Astrocyte (in vitro differentiated cells and primary cell): Measurements from ENCODE around the gene PTGR1.

Source experiments
- EZH2 ChIP-seq: IDR thresholded peaks from 2 replicates; pipeline ENCODE4 v1.6.1; 2012; ENCODE audit warnings: mild to moderate bottlenecking, low read length, inconsistent platforms; ENCODE audit not compliant: insufficient read depth
- TF ChIP-seq, protein P1 (sequence below): IDR thresholded peaks from 2 replicates; pipeline ENCODE4 v1.5.1; 2011; ENCODE audit warnings: low read depth, mild to moderate bottlenecking, inconsistent platforms, low read length, moderate library complexity; ENCODE audit not compliant: insufficient read depth

DNA sequence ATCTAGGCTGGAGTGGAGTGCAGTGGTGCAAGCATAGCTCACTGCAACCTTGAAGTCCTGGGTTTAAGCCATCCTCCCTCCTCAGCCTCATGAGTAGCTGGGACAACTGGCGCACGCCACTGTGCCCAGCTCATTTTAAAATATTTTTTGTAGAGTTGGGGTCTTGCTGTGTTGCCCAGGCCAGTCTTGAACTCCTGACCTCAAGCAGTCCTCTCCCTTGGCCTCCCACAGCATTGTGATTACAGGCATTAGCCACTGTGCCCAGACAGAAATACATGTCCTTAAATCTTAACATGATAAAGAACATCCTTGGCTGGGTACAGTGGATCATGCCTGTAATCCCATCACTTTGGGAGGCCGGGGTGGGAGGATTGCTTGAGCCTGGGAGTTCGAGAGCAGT is 67.7 kb downstream of the PTGR1 start:
- TF ChIP-seq, protein P1, sequence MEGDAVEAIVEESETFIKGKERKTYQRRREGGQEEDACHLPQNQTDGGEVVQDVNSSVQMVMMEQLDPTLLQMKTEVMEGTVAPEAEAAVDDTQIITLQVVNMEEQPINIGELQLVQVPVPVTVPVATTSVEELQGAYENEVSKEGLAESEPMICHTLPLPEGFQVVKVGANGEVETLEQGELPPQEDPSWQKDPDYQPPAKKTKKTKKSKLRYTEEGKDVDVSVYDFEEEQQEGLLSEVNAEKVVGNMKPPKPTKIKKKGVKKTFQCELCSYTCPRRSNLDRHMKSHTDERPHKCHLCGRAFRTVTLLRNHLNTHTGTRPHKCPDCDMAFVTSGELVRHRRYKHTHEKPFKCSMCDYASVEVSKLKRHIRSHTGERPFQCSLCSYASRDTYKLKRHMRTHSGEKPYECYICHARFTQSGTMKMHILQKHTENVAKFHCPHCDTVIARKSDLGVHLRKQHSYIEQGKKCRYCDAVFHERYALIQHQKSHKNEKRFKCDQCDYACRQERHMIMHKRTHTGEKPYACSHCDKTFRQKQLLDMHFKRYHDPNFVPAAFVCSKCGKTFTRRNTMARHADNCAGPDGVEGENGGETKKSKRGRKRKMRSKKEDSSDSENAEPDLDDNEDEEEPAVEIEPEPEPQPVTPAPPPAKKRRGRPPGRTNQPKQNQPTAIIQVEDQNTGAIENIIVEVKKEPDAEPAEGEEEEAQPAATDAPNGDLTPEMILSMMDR, result no peak
- TF ChIP-seq EZH2, result no peak
